A549 (cell line): ENCODE data around the gene PLAGL2. TPM values are rescaled to one million over a fixed set of nuclear protein-coding genes. Genes with fewer than 3 reads are reported as not detected.
A peak's percentile ranks its signal among the peaks of the same experiment; 100 is the strongest.

Experiments
- ATAC-seq, 2 experiments: fragments of 200-7000 bp in 1 of 2; fragments of >200 bp in 1 of 2; cut with Nextera tagmentation in 1 of 2; cut with Tn5 transposase in 1 of 2; 3 replicates each; pipeline versions ENCODE4 v1.8.0 to v1.9.1; 2018 to 2020; ENCODE audit warnings: mild to moderate bottlenecking in 1 of 2, moderate library complexity in 1 of 2
- CTCF ChIA-PET: fragments of 300-600 bp; sonication (Branson Sonifier 250); formaldehyde crosslinking; extraction: SDS; loops from one replicate; lab custom pipeline; 2021; ENCODE audit warnings: antibody characterized with exemption, inconsistent platforms; lab: Yijun Ruan, JAX
- POLR2A ChIA-PET: fragments of 350-600 bp; formaldehyde crosslinking; extraction: SDS; loops from one replicate; lab custom pipeline; 2021; ENCODE audit warnings: antibody characterized with exemption, inconsistent platforms; lab: Yijun Ruan, JAX
- DNase-seq, 2 experiments: peaks; one replicate each; pipeline versions ENCODE4 v3.0.0 to v3.0.0-alpha.2; 2011 to 2016; ENCODE audit warnings: low read depth in 1 of 2, low spot score in 1 of 2
- FAIRE-seq: peaks from 2 replicates; lab custom pipeline; 2011; peaks lifted over from hg19 to GRCh38; lab: Jason Lieb, UNC
- H3K27ac ChIP-seq, 2 experiments: fragments of >200 bp; sonication (Bioruptor Twin); formaldehyde crosslinking; 3 replicates each; pipeline ENCODE4 v1.5.1; 2016 to 2017
- H3K4me1 ChIP-seq: fragments of >200 bp; sonication (Bioruptor Twin); formaldehyde crosslinking; 3 replicates; pipeline ENCODE4 v1.6.1; 2016
- H3K4me2 ChIP-seq: fragments of >200 bp; sonication (Bioruptor Twin); formaldehyde crosslinking; 3 replicates; pipeline ENCODE4 v1.6.1; 2016
- H3K4me3 ChIP-seq: fragments of >200 bp; sonication (Bioruptor Twin); formaldehyde crosslinking; 3 replicates; pipeline ENCODE4 v1.5.1; 2016
- H3K9me3 ChIP-seq: fragments of >200 bp; sonication (Bioruptor Twin); formaldehyde crosslinking; 3 replicates; pipeline ENCODE4 v1.6.1; 2016
- BHLHE40 ChIP-seq: IDR thresholded peaks from 2 replicates; pipeline ENCODE4 v1.6.1; 2012; ENCODE audit warnings: low read depth, low read length, inconsistent platforms
- CBX2 ChIP-seq: fragments of 200-600 bp; sonication (generic); IDR thresholded peaks from 2 replicates; pipeline ENCODE4 v1.6.1; 2016; ENCODE audit warnings: low read depth, mild to moderate bottlenecking, borderline replicate concordance
- CBX8 ChIP-seq: fragments of 200-600 bp; sonication (generic); IDR thresholded peaks from 2 replicates; pipeline ENCODE4 v1.6.1; 2016
- CEBPB ChIP-seq, 2 experiments: fragments of >200 bp in 1 of 2; sonication (Bioruptor Twin) in 1 of 2; formaldehyde crosslinking in 1 of 2; IDR thresholded peaks; 2 replicates each; pipeline ENCODE4 v1.6.1; 2012 to 2016
- CHD4 ChIP-seq: fragments of 200-600 bp; sonication (generic); IDR thresholded peaks from 2 replicates; pipeline ENCODE4 v1.6.1; 2016; ENCODE audit warnings: antibody characterized with exemption, mild to moderate bottlenecking, borderline replicate concordance
- EP300 ChIP-seq, 2 experiments: fragments of >200 bp; sonication (Bioruptor Twin); formaldehyde crosslinking; IDR thresholded peaks; 2 replicates in 1 of 2; 3 replicates in 1 of 2; pipeline ENCODE4 v1.6.1; 2016 to 2017
- ESRRA ChIP-seq: fragments of 150-350 bp; IDR thresholded peaks from 2 replicates; pipeline ENCODE4 v1.6.1; 2014; ENCODE audit warnings: mild to moderate bottlenecking, low read length, borderline replicate concordance
- FOSL2 ChIP-seq, 2 experiments: fragments of 450-650 bp in 1 of 2; fragments of >200 bp in 1 of 2; sonication (Bioruptor Twin) in 1 of 2; formaldehyde crosslinking; IDR thresholded peaks; 2 replicates each; pipeline versions ENCODE4 v1.5.0 to v1.6.1; 2016 to 2020; ENCODE audit warnings: mild to moderate bottlenecking in 1 of 2, moderate library complexity in 1 of 2
- FOXS1 ChIP-seq: fragments of 250-450 bp; sonication (Bioruptor Pico); IDR thresholded peaks from 2 replicates; pipeline ENCODE4 v1.5.0; 2020; ENCODE audit warnings: mild to moderate bottlenecking, moderate library complexity
- HDAC2 ChIP-seq: fragments of 200-600 bp; sonication (generic); IDR thresholded peaks from 2 replicates; pipeline ENCODE4 v1.6.1; 2016
- HOXB5 ChIP-seq: fragments of 250-450 bp; sonication (Bioruptor Pico); IDR thresholded peaks from 2 replicates; pipeline ENCODE4 v1.5.0; 2020; ENCODE audit warnings: mild to moderate bottlenecking, moderate library complexity
- JUNB ChIP-seq: fragments of >200 bp; sonication (Bioruptor Twin); formaldehyde crosslinking; IDR thresholded peaks from 2 replicates; pipeline ENCODE4 v1.6.1; 2016
- KDM5A ChIP-seq: fragments of 200-600 bp; sonication (generic); IDR thresholded peaks from 2 replicates; pipeline ENCODE4 v1.6.1; 2016; ENCODE audit warnings: antibody characterized with exemption, mild to moderate bottlenecking
- NFE2L2 ChIP-seq: fragments of 150-350 bp; conservative IDR thresholded peaks from 2 replicates; pipeline ENCODE4 v1.6.1; 2014; ENCODE audit warnings: low read length
- NPAS2 ChIP-seq: fragments of 250-450 bp; sonication (Bioruptor Pico); IDR thresholded peaks from 2 replicates; pipeline ENCODE4 v1.8.0; 2022; ENCODE audit warnings: mild to moderate bottlenecking, moderate library complexity, borderline replicate concordance
- PHF8 ChIP-seq: fragments of 200-600 bp; sonication (generic); IDR thresholded peaks from 2 replicates; pipeline ENCODE4 v1.6.1; 2016; ENCODE audit warnings: low read depth, mild to moderate bottlenecking, antibody characterized with exemption, moderate library complexity, borderline replicate concordance
- RAD21 ChIP-seq, 2 experiments: fragments of >200 bp in 1 of 2; sonication (Bioruptor Twin) in 1 of 2; formaldehyde crosslinking in 1 of 2; IDR thresholded peaks in 1 of 2; conservative IDR thresholded peaks in 1 of 2; 2 replicates in 1 of 2; 3 replicates in 1 of 2; pipeline ENCODE4 v1.6.1; 2012 to 2018; ENCODE audit warnings: inconsistent platforms in 1 of 2
- TFCP2L1 ChIP-seq: fragments of 250-450 bp; sonication (Bioruptor Pico); IDR thresholded peaks from 2 replicates; pipeline ENCODE4 v1.5.0; 2021; ENCODE audit warnings: mild to moderate bottlenecking
- ZFP36 ChIP-seq: fragments of 450-650 bp; IDR thresholded peaks from 2 replicates; pipeline ENCODE4 v1.6.1; 2014; ENCODE audit warnings: borderline replicate concordance; ENCODE audit not compliant: partially characterized antibody
- WGBS: methylation state at CpG from one replicate; pipeline ENCODE4 v1.1.6; 2017; ENCODE audit errors: missing lambda C conversion rate; 5-methylcytosine and 5-hydroxymethylcytosine counted together
- polyA plus RNA-seq, 4 experiments: library from polyadenylated mRNA; depleted of rRNA in 3 of 4; stranded (reverse); fragments of >200 nt; fragmentation: RNase III in 1 of 4; extraction: RNeasy Plus Mini Kit Qiagen cat#74134 plus additional on column Dnase treatment in 1 of 4; gene quantifications; 2 replicates in 3 of 4; 3 replicates in 1 of 4; pipeline ENCODE4 v1.2.3, GENCODE V29; 2011 to 2017
- TF ChIP-seq, protein P1 (sequence below): IDR thresholded peaks from 2 replicates; pipeline ENCODE4 v1.6.1; 2012
- TF ChIP-seq, protein P2 (sequence below): fragments of >200 bp; sonication (Bioruptor Twin); formaldehyde crosslinking; IDR thresholded peaks from 2 replicates; pipeline ENCODE4 v1.6.1; 2016
- TF ChIP-seq, protein P3 (sequence below): fragments of >200 bp; sonication (Bioruptor Twin); formaldehyde crosslinking; IDR thresholded peaks from 3 replicates; pipeline ENCODE4 v1.6.1; 2016

PLAGL2 gene
- polyA plus RNA-seq, 2 of the 4 experiments (the other 2 are of a cell fraction) = 6.1 to 9.0 TPM

DNA sequence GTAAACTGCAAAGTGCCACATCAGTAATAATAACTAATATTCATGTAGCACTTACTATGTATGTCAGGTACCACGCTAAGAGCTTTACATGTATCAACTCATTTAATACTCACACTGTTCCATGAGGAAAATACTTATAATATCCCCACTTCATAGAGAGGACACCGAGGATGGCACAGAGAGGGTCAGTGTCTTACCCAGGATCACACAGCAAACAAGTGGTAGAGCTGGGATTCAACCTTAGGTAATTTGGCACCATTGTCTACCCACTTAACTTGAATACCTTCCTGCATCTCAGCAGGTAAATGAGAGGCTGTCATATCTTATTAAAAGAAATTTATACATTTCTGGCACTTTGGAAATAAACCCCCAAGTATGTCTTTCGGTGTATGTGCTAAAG lies 8.2 kb upstream of the PLAGL2 start:
- no peak for DNase-seq
- ChIA-PET CTCF (interaction anchor here (1.3 kb wide), 1 partner anchor 10 kb away, joined by 4 read pairs; no protein-coding TSS in a partner anchor), POLR2A (no interaction called here)
- no peak overlapping the region for H3K27ac ChIP-seq
- no peak for FAIRE-seq
- TF ChIP-seq CBX2 (no peak), ZFP36 (peak; percentile 11)
- ATAC-seq = no peak
- no peaks in the 10 kb centered on the region for H3K9me3 ChIP-seq
- H3K4me1 ChIP-seq = no peaks in the 10 kb centered on the region
- H3K4me2 ChIP-seq = no peak overlapping the region
- no peak overlapping the region for H3K4me3 ChIP-seq
- 90% methylated on average over 3 of the region's 3 CpGs for WGBS

DNA sequence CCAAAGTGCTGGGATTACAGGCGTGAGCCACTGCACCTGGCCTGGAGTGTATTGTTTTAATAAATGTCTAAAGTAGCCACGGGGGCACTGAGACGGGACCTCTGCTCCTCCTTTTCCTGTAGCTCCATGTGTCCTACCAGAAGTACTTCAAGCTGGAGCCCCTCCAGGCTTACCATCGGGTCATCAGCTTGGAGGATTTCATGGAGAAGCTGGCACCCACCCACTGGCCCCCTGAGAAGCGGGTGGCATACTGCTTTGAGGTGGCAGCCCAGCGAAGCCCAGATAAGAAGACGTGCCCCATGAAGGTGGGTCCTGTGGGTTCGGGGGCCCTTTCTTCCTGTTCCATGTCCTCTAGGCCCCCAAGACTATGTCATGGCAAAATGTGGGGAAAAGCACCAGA lies 7.6 kb upstream of the PLAGL2 start:
- no peak for ATAC-seq
- 87% methylated on average over 8 of the region's 8 CpGs for WGBS

DNA sequence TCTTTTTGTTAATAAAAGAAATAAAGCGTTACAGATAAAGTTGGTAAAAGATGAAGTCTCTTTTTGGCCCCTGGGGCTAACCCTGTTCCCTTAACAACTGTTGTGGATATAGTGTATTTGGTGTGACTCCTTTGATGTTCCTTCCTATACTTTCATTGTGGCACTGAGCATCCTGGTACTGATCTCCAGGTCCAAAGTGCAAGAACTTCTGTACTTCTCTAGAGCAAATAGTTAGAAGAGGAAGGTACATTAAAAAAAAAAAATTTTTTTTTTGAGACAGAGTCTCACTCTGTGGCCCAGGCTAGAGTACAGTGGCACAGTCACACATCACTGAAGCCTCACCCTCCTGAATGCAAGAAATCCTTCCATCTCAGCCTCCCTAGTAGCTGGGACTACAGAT lies 6.3 kb upstream of the PLAGL2 start:
- no peak for DNase-seq
- no peak for ATAC-seq
- WGBS = 89% methylated on average over 1 of the region's 1 CpG
- H3K4me1 ChIP-seq = peaks cover 10% of the 10 kb centered on the region
- ChIA-PET CTCF (no interaction called here), POLR2A (no interaction called here)
- H3K27ac ChIP-seq = no peak overlapping the region
- no peak overlapping the region for H3K4me3 ChIP-seq
- FAIRE-seq = no peak
- H3K4me2 ChIP-seq = no peak overlapping the region
- TF ChIP-seq, protein P1, sequence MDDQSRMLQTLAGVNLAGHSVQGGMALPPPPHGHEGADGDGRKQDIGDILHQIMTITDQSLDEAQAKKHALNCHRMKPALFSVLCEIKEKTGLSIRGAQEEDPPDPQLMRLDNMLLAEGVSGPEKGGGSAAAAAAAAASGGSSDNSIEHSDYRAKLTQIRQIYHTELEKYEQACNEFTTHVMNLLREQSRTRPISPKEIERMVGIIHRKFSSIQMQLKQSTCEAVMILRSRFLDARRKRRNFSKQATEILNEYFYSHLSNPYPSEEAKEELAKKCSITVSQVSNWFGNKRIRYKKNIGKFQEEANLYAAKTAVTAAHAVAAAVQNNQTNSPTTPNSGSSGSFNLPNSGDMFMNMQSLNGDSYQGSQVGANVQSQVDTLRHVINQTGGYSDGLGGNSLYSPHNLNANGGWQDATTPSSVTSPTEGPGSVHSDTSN = no peak
- no peak for TF ChIP-seq NFE2L2
- H3K9me3 ChIP-seq = no peaks in the 10 kb centered on the region

More for the DNA sequence above, 7.6 kb upstream of the PLAGL2 start:
- no peak overlapping the region for H3K27ac ChIP-seq
- no peak overlapping the region for H3K4me3 ChIP-seq
- DNase-seq (no peak), FAIRE-seq (no peak)
- POLR2A ChIA-PET = no interaction called here
- H3K4me2 ChIP-seq = no peak overlapping the region
- H3K9me3 ChIP-seq = no peaks in the 10 kb centered on the region
- CTCF ChIA-PET = interaction anchor here (1.1 to 1.3 kb wide), 2 partner anchors 10 to 17 kb away, joined by 3 to 4 read pairs; no protein-coding TSS in a partner anchor
- H3K4me1 ChIP-seq = no peaks in the 10 kb centered on the region
- TF ChIP-seq, protein P2, sequence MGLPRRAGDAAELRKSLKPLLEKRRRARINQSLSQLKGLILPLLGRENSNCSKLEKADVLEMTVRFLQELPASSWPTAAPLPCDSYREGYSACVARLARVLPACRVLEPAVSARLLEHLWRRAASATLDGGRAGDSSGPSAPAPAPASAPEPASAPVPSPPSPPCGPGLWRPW = no peak
- TF ChIP-seq CHD4 (no peak), CBX8 (no peak), NPAS2 (CRISPR knock-in tag) (no peak), CEBPB (IDR thresholded peaks at IDR 0.05) (no peak), TFCP2L1 (CRISPR knock-in tag) (no peak), PHF8 (no peak), HDAC2 (no peak), RAD21 (conservative IDR thresholded peaks at IDR 0.05 in 1 of 2, IDR thresholded peaks at IDR 0.05 in 1 of 2) (no peak), BHLHE40 (no peak), KDM5A (no peak), CBX2 (no peak), HOXB5 (CRISPR knock-in tag) (no peak), FOXS1 (no peak), FOSL2 (IDR thresholded peaks at IDR 0.05) (no peak), FOSL2 (CRISPR knock-in tag; IDR thresholded peaks at IDR 0.05) (no peak), ESRRA (no peak), EP300 (IDR thresholded peaks at IDR 0.05) (no peak), JUNB (no peak)
- TF ChIP-seq, protein P3, sequence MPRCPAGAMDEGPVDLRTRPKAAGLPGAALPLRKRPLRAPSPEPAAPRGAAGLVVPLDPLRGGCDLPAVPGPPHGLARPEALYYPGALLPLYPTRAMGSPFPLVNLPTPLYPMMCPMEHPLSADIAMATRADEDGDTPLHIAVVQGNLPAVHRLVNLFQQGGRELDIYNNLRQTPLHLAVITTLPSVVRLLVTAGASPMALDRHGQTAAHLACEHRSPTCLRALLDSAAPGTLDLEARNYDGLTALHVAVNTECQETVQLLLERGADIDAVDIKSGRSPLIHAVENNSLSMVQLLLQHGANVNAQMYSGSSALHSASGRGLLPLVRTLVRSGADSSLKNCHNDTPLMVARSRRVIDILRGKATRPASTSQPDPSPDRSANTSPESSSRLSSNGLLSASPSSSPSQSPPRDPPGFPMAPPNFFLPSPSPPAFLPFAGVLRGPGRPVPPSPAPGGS = no peak
